ENCODE results near the gene ACTRT2. TPM values are rescaled to one million over a fixed set of nuclear protein-coding genes. Genes with fewer than 3 reads are reported as not detected.

Gene ACTRT2
- total RNA-seq, 1 experiment from 2014 or later = not detected

DNA sequence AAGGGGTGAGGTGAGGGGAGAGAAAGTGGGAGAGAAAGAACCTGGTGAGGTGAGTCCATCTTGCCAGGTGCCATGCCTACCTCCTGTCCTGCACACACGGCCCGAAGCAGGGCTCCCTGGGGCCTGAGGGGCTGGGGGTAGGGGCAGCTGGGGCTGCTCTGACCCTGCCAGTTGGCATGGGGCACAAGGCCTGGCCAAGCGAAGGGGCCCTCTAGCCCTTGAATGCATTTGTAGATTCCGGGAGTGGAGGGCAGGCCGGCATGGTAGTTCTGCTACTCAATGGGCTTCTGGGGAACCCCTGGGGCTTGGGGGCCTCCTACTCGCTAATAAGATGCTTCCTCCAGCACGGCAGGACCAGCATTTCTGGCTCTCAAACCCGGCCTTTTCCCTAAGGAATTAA lies 44.1 kb downstream of the ACTRT2 start:
- H3K4me3 ChIP-seq (ENCODE audit: low read depth, low read length) = no peak overlapping the region
- peak in 1 of 2 experiments; percentile 11 for DNase-seq
- H3K36me3 Mint-ChIP-seq (ENCODE audit: insufficient read depth, unreplicated experiment) = no peaks in the 10 kb centered on the region
- no peak overlapping the region for H3K4me3 Mint-ChIP-seq (ENCODE audit: unreplicated experiment)
- H3K27ac Mint-ChIP-seq (ENCODE audit: unreplicated experiment) = no peak overlapping the region
- intact Hi-C loops (cut with micrococcal nuclease; ENCODE audit: unreplicated experiment) = no loop called here
- H3K27me3 Mint-ChIP-seq (ENCODE audit: insufficient read depth, unreplicated experiment) = peaks cover 2% of the 10 kb centered on the region
- no peaks in the 10 kb centered on the region for H3K27me3 ChIP-seq (replicated peaks; ENCODE audit: control insufficient read depth, insufficient read depth, low read length)
- POLR2A ChIA-PET = no interaction called here
- TF ChIP-seq, protein P1, sequence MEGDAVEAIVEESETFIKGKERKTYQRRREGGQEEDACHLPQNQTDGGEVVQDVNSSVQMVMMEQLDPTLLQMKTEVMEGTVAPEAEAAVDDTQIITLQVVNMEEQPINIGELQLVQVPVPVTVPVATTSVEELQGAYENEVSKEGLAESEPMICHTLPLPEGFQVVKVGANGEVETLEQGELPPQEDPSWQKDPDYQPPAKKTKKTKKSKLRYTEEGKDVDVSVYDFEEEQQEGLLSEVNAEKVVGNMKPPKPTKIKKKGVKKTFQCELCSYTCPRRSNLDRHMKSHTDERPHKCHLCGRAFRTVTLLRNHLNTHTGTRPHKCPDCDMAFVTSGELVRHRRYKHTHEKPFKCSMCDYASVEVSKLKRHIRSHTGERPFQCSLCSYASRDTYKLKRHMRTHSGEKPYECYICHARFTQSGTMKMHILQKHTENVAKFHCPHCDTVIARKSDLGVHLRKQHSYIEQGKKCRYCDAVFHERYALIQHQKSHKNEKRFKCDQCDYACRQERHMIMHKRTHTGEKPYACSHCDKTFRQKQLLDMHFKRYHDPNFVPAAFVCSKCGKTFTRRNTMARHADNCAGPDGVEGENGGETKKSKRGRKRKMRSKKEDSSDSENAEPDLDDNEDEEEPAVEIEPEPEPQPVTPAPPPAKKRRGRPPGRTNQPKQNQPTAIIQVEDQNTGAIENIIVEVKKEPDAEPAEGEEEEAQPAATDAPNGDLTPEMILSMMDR (IDR thresholded peaks at IDR 0.05; ENCODE audit: insufficient read depth in 1 of 2, low read depth in 1 of 2, low read length in 1 of 2, severe bottlenecking in 1 of 2, unreplicated experiment in 1 of 2) = no peak
- BruUV-seq (replicated peaks) = no TSS peak
- H3K4me1 Mint-ChIP-seq (ENCODE audit: low read depth, unreplicated experiment) = no peaks in the 10 kb centered on the region
- H3K36me3 ChIP-seq (ENCODE audit: control insufficient read depth, insufficient read depth, low read length) = no peaks in the 10 kb centered on the region
- no peaks in the 10 kb centered on the region for H3K9me3 ChIP-seq
- no peaks in the 10 kb centered on the region for H3K9me3 Mint-ChIP-seq (ENCODE audit: unreplicated experiment)
- no peaks in the 10 kb centered on the region for H3K4me1 ChIP-seq
- CTCF ChIA-PET = no interaction called here

DNA sequence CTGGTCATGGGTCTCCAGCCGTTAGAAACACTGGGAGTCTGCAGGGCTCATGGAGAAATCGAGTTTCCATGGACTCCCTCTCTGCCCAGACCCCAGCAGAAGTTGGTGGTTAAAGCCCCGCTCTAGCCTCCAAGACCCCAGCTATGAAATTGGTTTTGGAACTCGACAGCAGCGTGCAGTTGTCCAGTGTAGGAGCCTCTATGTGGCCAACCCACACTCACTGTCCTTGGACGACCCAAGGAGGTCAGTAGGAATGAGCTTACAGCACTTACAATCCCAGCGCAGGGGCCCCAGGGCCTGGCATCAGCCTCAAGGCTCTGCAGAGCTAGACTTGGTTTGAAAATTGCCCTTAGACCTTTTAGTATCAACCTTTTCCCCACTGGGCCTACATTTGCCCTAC lies 44.5 kb downstream of the ACTRT2 start:
- H3K4me3 Mint-ChIP-seq (ENCODE audit: unreplicated experiment) = no peak overlapping the region
- H3K4me1 Mint-ChIP-seq (ENCODE audit: low read depth, unreplicated experiment) = no peaks in the 10 kb centered on the region
- Histone ChIP-seq H3K4me3 (ENCODE audit: low read depth, low read length) (no peak overlapping the region), H3K36me3 (ENCODE audit: control insufficient read depth, insufficient read depth, low read length) (no peaks in the 10 kb centered on the region), H3K27me3 (replicated peaks; ENCODE audit: control insufficient read depth, insufficient read depth, low read length) (no peaks in the 10 kb centered on the region), H3K9me3 (no peaks in the 10 kb centered on the region), H3K4me1 (no peaks in the 10 kb centered on the region)
- no peaks in the 10 kb centered on the region for H3K27me3 Mint-ChIP-seq (ENCODE audit: insufficient read depth, unreplicated experiment)
- BruUV-seq (replicated peaks) = no TSS peak
- TF ChIP-seq, protein P1 (IDR thresholded peaks at IDR 0.05; ENCODE audit: insufficient read depth in 1 of 2, low read depth in 1 of 2, low read length in 1 of 2, severe bottlenecking in 1 of 2, unreplicated experiment in 1 of 2) = no peak
- DNase-seq = peak in 1 of 2 experiments; percentile 20
- intact Hi-C loops (cut with micrococcal nuclease; ENCODE audit: unreplicated experiment) = no loop called here
- POLR2A ChIA-PET = no interaction called here
- CTCF ChIA-PET = no interaction called here
- H3K9me3 Mint-ChIP-seq (ENCODE audit: unreplicated experiment) = no peaks in the 10 kb centered on the region
- no peak overlapping the region for H3K27ac Mint-ChIP-seq (ENCODE audit: unreplicated experiment)
- H3K36me3 Mint-ChIP-seq (ENCODE audit: insufficient read depth, unreplicated experiment) = no peaks in the 10 kb centered on the region

DNA sequence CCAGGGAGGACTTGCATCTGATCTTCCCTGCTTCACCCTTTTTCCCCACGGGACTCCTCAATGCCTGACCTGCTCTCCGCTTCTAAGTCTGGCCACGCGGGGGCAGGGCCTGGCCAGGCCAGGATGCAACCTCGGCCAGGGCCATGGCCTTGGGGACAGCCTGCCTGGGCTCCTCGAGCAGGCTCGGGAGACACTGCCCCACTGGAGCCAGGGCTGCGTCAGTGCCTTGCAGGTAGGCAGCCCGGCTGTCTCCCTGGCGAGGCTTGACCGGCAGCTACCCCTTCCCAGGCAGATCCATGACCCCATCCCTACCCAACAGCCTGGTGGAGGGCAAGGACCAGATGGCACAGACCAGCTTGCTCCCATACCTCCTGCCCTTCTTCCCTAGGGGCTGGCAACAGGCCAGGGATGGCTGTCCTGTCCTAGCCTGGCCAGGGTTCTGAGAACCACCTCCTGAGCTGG lies 45.0 kb downstream of the ACTRT2 start:
- Histone ChIP-seq H3K27me3 (replicated peaks; ENCODE audit: control insufficient read depth, insufficient read depth, low read length) (no peaks in the 10 kb centered on the region), H3K36me3 (ENCODE audit: control insufficient read depth, insufficient read depth, low read length) (no peaks in the 10 kb centered on the region), H3K4me3 (ENCODE audit: low read depth, low read length) (no peak overlapping the region), H3K4me1 (no peaks in the 10 kb centered on the region), H3K9me3 (no peaks in the 10 kb centered on the region)
- ChIA-PET POLR2A (no interaction called here), CTCF (no interaction called here)
- TF ChIP-seq, protein P1 (IDR thresholded peaks at IDR 0.05; ENCODE audit: insufficient read depth in 1 of 2, low read depth in 1 of 2, low read length in 1 of 2, severe bottlenecking in 1 of 2, unreplicated experiment in 1 of 2) = peak in 1 of 2 experiments; percentile 28
- no peak for DNase-seq
- no peaks in the 10 kb centered on the region for H3K27me3 Mint-ChIP-seq (ENCODE audit: insufficient read depth, unreplicated experiment)
- no peaks in the 10 kb centered on the region for H3K36me3 Mint-ChIP-seq (ENCODE audit: insufficient read depth, unreplicated experiment)
- H3K4me3 Mint-ChIP-seq (ENCODE audit: unreplicated experiment) = no peak overlapping the region
- H3K4me1 Mint-ChIP-seq (ENCODE audit: low read depth, unreplicated experiment) = no peaks in the 10 kb centered on the region
- intact Hi-C loops (cut with micrococcal nuclease; ENCODE audit: unreplicated experiment) = no loop called here
- no peaks in the 10 kb centered on the region for H3K9me3 Mint-ChIP-seq (ENCODE audit: unreplicated experiment)
- BruUV-seq (replicated peaks) = no TSS peak
- H3K27ac Mint-ChIP-seq (ENCODE audit: unreplicated experiment) = no peak overlapping the region
